KOPT-K1 (cell line): ENCODE data around the gene TNFAIP3.
"Not testable (repeated sequence)": the region's sequence is repeated elsewhere in the genome, so short reads cannot be mapped to it uniquely, and the experiment has no call there.

Experiments used
- H3K27ac ChIP-seq: fragments of 200-600 bp; sonication (generic); 2 replicates; pipeline ENCODE4 v1.5.1; 2016; ENCODE audit warnings: antibody characterized with exemption, mild to moderate bottlenecking, low read depth, low read length; ENCODE audit not compliant: poor library complexity, severe bottlenecking
- H3K36me3 ChIP-seq: fragments of 200-600 bp; sonication (generic); 2 replicates; pipeline ENCODE4 v1.5.1; 2017; ENCODE audit warnings: antibody characterized with exemption, mild to moderate bottlenecking, low read length, moderate library complexity; ENCODE audit not compliant: insufficient read depth
- H3K9me3 ChIP-seq: fragments of 200-600 bp; sonication (generic); 2 replicates; pipeline ENCODE4 v1.5.1; 2017; ENCODE audit warnings: antibody characterized with exemption, low read length, mild to moderate bottlenecking; ENCODE audit not compliant: insufficient read depth, poor library complexity, severe bottlenecking

The TNFAIP3 gene

GRCh38 chr6:137886226-137886625 is 19.2 kb downstream of the TNFAIP3 start:
- not testable (repeated sequence) for H3K9me3 ChIP-seq, H3K27ac ChIP-seq
- H3K36me3 ChIP-seq, result peaks cover 26% of the 10 kb centered on the region

- H3K36me3 ChIP-seq, result no peaks in the 10 kb centered on the region
- H3K27ac ChIP-seq, result no peak overlapping the region
- peaks cover 6% of the 10 kb centered on the region for H3K9me3 ChIP-seq
These were observed 24.0 kb downstream of the TNFAIP3 start for GRCh38 chr6:137890983-137891537.

- H3K9me3 ChIP-seq, result no peaks in the 10 kb centered on the region
- no peak overlapping the region for H3K27ac ChIP-seq
- H3K36me3 ChIP-seq, result no peaks in the 10 kb centered on the region
These were observed 25.2 kb downstream of the TNFAIP3 start for GRCh38 chr6:137892271-137892708.

GRCh38 chr6:137893181-137893580 is 26.1 kb downstream of the TNFAIP3 start:
- no peak overlapping the region for H3K27ac ChIP-seq
- H3K9me3 ChIP-seq, result no peaks in the 10 kb centered on the region
- no peaks in the 10 kb centered on the region for H3K36me3 ChIP-seq

GRCh38 chr6:137893726-137894125 is 26.7 kb downstream of the TNFAIP3 start:
- Histone ChIP-seq H3K27ac (no peak overlapping the region), H3K36me3 (no peaks in the 10 kb centered on the region), H3K9me3 (no peaks in the 10 kb centered on the region)

- H3K27ac ChIP-seq, H3K36me3 ChIP-seq, H3K9me3 ChIP-seq: not testable (repeated sequence)
These were observed 27.3 kb downstream of the TNFAIP3 start for GRCh38 chr6:137894378-137894777.

- H3K9me3 ChIP-seq, result no peaks in the 10 kb centered on the region
- no peak overlapping the region for H3K27ac ChIP-seq
- H3K36me3 ChIP-seq, result no peaks in the 10 kb centered on the region
These were observed 27.8 kb downstream of the TNFAIP3 start for GRCh38 chr6:137894779-137895385.

GRCh38 chr6:137896647-137897046 is 29.6 kb downstream of the TNFAIP3 start:
- H3K9me3 ChIP-seq, result no peaks in the 10 kb centered on the region
- no peak overlapping the region for H3K27ac ChIP-seq
- no peaks in the 10 kb centered on the region for H3K36me3 ChIP-seq

- Histone ChIP-seq H3K9me3 (no peaks in the 10 kb centered on the region), H3K27ac (no peak overlapping the region), H3K36me3 (no peaks in the 10 kb centered on the region)
These were observed 33.8 kb downstream of the TNFAIP3 start for GRCh38 chr6:137900815-137901214.

GRCh38 chr6:137901454-137901853 is 34.4 kb downstream of the TNFAIP3 start:
- no peaks in the 10 kb centered on the region for H3K9me3 ChIP-seq
- H3K27ac ChIP-seq, result no peak overlapping the region
- H3K36me3 ChIP-seq, result no peaks in the 10 kb centered on the region

- Histone ChIP-seq H3K27ac (no peak overlapping the region), H3K36me3 (no peaks in the 10 kb centered on the region), H3K9me3 (no peaks in the 10 kb centered on the region)
These were observed 35.6 kb downstream of the TNFAIP3 start for GRCh38 chr6:137902699-137903098.

- Histone ChIP-seq H3K9me3 (no peaks in the 10 kb centered on the region), H3K27ac (no peak overlapping the region), H3K36me3 (no peaks in the 10 kb centered on the region)
These were observed 36.3 kb downstream of the TNFAIP3 start for GRCh38 chr6:137903274-137903932.

GRCh38 chr6:137903933-137904821 is 37.1 kb downstream of the TNFAIP3 start:
- Histone ChIP-seq H3K27ac (no peak overlapping the region), H3K9me3 (no peaks in the 10 kb centered on the region), H3K36me3 (no peaks in the 10 kb centered on the region)

- Histone ChIP-seq H3K27ac (peak overlapping the region; percentile 16), H3K9me3 (no peaks in the 10 kb centered on the region), H3K36me3 (no peaks in the 10 kb centered on the region)
These were observed 38.0 kb downstream of the TNFAIP3 start for GRCh38 chr6:137904822-137905617.
